ENCODE data around the gene PPIL1. TPM values are rescaled to one million over a fixed set of nuclear protein-coding genes. Genes with fewer than 3 reads are reported as not detected.

The PPIL1 gene
- 19.0 and 49.5 TPM in 2 replicates for total RNA-seq

GRCh38 chr6:36874443-36875249, at the start of gene PPIL1:
PPIL1 (minus strand) TSS chr6:36874803; CDS start chr6:36874772, 31 bp downstream.

DNA sequence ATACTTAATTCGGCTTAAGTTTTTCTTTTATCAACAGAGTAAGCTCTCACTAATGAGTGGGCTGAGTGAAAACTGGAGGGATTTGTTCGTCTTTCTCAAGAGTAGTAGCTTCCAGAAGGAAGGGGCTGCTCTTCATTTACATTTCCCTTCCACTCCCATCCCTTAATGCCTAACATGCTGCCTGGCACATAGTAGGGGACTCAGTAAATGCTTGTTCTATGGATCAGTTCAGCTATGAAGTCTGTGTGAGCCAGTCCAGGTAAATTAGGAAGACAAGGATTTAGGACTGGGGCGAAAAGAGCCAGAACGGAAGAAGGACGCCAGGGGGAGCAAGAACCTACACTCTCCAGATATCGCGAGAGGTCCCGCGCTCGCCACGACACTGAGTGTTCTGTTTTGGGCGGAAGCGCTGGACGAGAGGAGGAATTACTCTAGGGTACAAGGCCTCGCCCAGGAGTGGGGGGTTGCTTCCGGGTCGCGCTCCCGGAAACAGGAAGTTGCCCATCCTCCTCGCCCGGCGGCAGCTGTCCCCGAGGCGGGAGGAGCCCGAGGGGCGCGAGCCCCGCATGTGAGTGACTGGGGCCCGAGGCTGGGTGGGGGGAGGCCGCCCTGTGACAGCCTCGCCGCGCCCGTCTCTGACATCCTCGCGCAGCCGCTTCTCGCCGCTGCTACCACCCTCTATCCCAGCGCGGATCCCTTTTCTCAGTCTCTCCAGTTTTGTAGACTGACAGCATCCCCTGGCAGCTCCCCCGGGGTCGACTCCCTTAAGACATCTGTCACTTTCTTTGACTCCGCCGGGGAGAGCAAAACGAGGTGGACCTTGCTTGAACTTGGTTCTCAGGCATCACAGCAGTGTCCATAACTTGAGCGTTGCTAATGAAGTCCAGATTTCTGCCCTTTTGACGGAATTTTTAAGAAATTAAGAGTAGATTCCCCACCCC, 11.1 kb upstream of the PPIL1 start, which contains the start of gene C6orf89:
Gene C6orf89, plus strand, starts transcription at position 492 of the 941 bp plus-strand sequence. CDS start 13,493 bp downstream, outside the sequence.

GRCh38 chr6:36838896-36839748, 35.5 kb downstream of the PPIL1 start, which contains the start of gene CPNE5:
CPNE5 (minus strand) TSS chr6:36839444; CDS start chr6:36839377, 67 bp downstream.

Other genes with a start within 250 kb of the PPIL1 start
- 207 and 229 TPM in 2 replicates for gene CDKN1A, start 196.1 kb downstream of the PPIL1 start, total RNA-seq
- gene RAB44, start 177.0 kb downstream of the PPIL1 start, total RNA-seq = under 0.01 TPM in 1 of 2 replicates, not detected in the other
- under 0.01 and 0.13 TPM in 2 replicates for gene CPNE5, start 35.4 kb downstream of the PPIL1 start, total RNA-seq
- gene C6orf89, start 11.1 kb upstream of the PPIL1 start, total RNA-seq = 20.2 and 26.4 TPM in 2 replicates
- gene PI16, start 79.9 kb upstream of the PPIL1 start, total RNA-seq = 0.33 TPM in 1 of 2 replicates, not detected in the other
- 201 and 241 TPM in 2 replicates for gene MTCH1, start 111.4 kb upstream of the PPIL1 start, total RNA-seq
- gene FGD2, start 130.9 kb upstream of the PPIL1 start, total RNA-seq = not detected in 2 replicates